ENCODE results near the gene CHD1L. TPM values are rescaled to one million over a fixed set of nuclear protein-coding genes. Genes with fewer than 3 reads are reported as not detected.

The CHD1L gene
- total RNA-seq, 1 donor from 2014 or later = 118 TPM

- H4K20me1 ChIP-seq (ENCODE audit: low read depth) = no peaks in the 10 kb centered on the region
- H3K4me3 Mint-ChIP-seq = no peak overlapping the region
- H3K27ac ChIP-seq = no peak overlapping the region
- no peaks in the 10 kb centered on the region for H3K36me3 Mint-ChIP-seq
- TF ChIP-seq EZH2phosphoT487 (IDR thresholded peaks at IDR 0.05) = no peak
- no peak for TF ChIP-seq CTCF (IDR thresholded peaks at IDR 0.05)
- TF ChIP-seq EZH2 (IDR thresholded peaks at IDR 0.05) = no peak
- no peak overlapping the region for H3K4me3 ChIP-seq
- H3K4me1 Mint-ChIP-seq = peaks cover 6% of the 10 kb centered on the region
- no peaks in the 10 kb centered on the region for H3K9me3 ChIP-seq (ENCODE audit: low read depth)
- peaks cover 35% of the 10 kb centered on the region for H3K9me3 Mint-ChIP-seq
- DNase-seq (ENCODE audit: low spot score) = no peak
- H3F3A ChIP-seq (ENCODE audit: low read depth) = no peaks in the 10 kb centered on the region
- no peaks in the 10 kb centered on the region for H3K79me2 ChIP-seq (ENCODE audit: low read depth)
- no peaks in the 10 kb centered on the region for H3K36me3 ChIP-seq
- no peak overlapping the region for H3K4me2 ChIP-seq
- no peaks in the 10 kb centered on the region for H3K27me3 Mint-ChIP-seq (ENCODE audit: insufficient read depth, low read depth)
- H3K27ac Mint-ChIP-seq = no peak overlapping the region
- peaks cover 9% of the 10 kb centered on the region for H3K4me1 ChIP-seq
- H2AFZ ChIP-seq (replicated peaks) = no peak overlapping the region
- H3K27me3 ChIP-seq = no peaks in the 10 kb centered on the region
- H3K9ac ChIP-seq = no peak overlapping the region
Observed at GRCh38 chr1:147235822-147236221, 6.7 kb upstream of the CHD1L start.

DNA sequence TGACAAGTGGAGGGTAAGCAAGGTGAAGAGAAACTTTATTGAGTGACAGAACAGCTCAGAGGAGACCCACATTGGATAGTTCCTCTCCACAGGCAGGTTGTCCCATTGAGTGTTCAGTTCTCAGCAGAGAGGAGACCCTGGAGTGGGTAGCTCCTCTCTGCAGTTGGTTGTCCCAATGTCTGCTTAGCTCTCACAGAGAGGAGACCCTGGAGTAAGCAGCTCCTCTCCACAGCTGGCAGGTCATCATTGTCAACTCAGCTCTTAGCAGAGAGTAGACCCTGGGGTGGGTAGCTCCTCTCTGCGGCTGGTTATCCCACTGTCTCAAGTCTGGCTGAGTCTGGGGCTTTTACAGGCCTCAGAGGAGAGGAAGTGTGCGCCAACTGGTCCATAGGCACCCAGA lies 6.0 kb upstream of the CHD1L start:
- DNase-seq (ENCODE audit: low spot score) = no peak
- Histone ChIP-seq H3K4me2 (no peak overlapping the region), H4K20me1 (ENCODE audit: low read depth) (no peaks in the 10 kb centered on the region), H3K27ac (no peak overlapping the region), H2AFZ (replicated peaks) (no peak overlapping the region), H3K4me3 (no peak overlapping the region), H3K9me3 (ENCODE audit: low read depth) (no peaks in the 10 kb centered on the region), H3K36me3 (no peaks in the 10 kb centered on the region), H3K27me3 (peaks cover 2% of the 10 kb centered on the region), H3K9ac (no peak overlapping the region), H3K4me1 (peaks cover 9% of the 10 kb centered on the region), H3F3A (ENCODE audit: low read depth) (no peaks in the 10 kb centered on the region), H3K79me2 (ENCODE audit: low read depth) (no peaks in the 10 kb centered on the region)
- Mint-ChIP-seq H3K36me3 (no peaks in the 10 kb centered on the region), H3K27ac (no peak overlapping the region), H3K4me1 (peaks cover 6% of the 10 kb centered on the region), H3K4me3 (peak overlapping the region; percentile 40), H3K9me3 (peaks cover 29% of the 10 kb centered on the region), H3K27me3 (ENCODE audit: insufficient read depth, low read depth) (no peaks in the 10 kb centered on the region)
- TF ChIP-seq EZH2 (IDR thresholded peaks at IDR 0.05) (no peak), EZH2phosphoT487 (IDR thresholded peaks at IDR 0.05) (no peak), CTCF (IDR thresholded peaks at IDR 0.05) (no peak)

DNA sequence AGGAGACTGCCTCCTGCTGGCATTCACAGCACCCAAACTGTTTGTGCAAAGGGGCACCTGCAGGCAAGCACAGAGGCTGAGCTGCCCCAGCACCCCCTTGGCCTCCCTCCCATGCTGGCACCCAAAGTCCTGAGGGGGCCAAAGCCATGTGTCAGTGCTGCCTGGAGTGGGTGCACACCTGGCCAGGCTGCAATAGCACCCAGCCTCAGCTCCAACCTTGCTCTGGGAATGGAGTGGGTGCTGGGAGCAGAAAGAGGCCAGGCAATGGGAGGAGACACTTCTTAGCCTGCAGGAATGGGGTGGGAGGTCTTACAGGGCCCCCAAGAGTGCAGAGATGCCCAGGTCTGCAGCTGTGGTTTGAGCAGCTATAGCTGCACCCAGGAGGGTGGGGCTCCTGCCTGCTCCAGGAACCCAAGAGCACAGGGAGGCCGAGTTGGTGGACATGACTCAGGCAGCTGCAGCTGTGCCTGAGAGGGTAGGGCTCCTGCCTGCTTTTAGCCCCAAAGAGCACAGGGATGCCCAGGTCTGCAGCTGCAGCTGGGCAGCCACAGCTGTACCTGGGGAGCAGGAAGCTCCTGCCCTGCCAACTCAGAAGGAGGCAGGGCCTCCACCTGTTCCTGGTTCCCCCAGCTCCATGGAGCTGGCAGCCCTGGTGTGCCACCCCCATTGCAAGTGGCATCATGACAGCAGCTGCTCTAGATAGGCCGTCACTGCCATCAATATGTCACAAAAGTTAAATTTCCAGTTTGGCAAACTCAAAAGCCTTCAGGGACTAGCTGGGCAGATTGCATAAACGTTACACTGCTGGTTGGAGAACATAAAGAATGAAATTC lies 5.3 kb upstream of the CHD1L start:
- peaks cover 9% of the 10 kb centered on the region for H3K4me1 ChIP-seq
- Mint-ChIP-seq H3K4me3 (no peak overlapping the region), H3K27me3 (ENCODE audit: insufficient read depth, low read depth) (no peaks in the 10 kb centered on the region), H3K27ac (no peak overlapping the region), H3K36me3 (no peaks in the 10 kb centered on the region), H3K9me3 (peaks cover 21% of the 10 kb centered on the region), H3K4me1 (peaks cover 6% of the 10 kb centered on the region)
- TF ChIP-seq EZH2 (IDR thresholded peaks at IDR 0.05) (no peak), EZH2phosphoT487 (IDR thresholded peaks at IDR 0.05) (no peak), CTCF (IDR thresholded peaks at IDR 0.05) (no peak)
- peaks cover 9% of the 10 kb centered on the region for H3K27me3 ChIP-seq
- H3K4me3 ChIP-seq = no peak overlapping the region
- DNase-seq (ENCODE audit: low spot score) = no peak
- H3K9ac ChIP-seq = no peak overlapping the region
- H3K27ac ChIP-seq = no peak overlapping the region
- H3K4me2 ChIP-seq = no peak overlapping the region
- no peak overlapping the region for H2AFZ ChIP-seq (replicated peaks)
- no peaks in the 10 kb centered on the region for H3K79me2 ChIP-seq (ENCODE audit: low read depth)
- H3F3A ChIP-seq (ENCODE audit: low read depth) = no peaks in the 10 kb centered on the region
- no peaks in the 10 kb centered on the region for H3K36me3 ChIP-seq
- no peaks in the 10 kb centered on the region for H4K20me1 ChIP-seq (ENCODE audit: low read depth)
- no peaks in the 10 kb centered on the region for H3K9me3 ChIP-seq (ENCODE audit: low read depth)
